ENCODE measurements around the gene MARCHF4. TPM values are rescaled to one million over a fixed set of nuclear protein-coding genes. Genes with fewer than 3 reads are reported as not detected.

MARCHF4 gene
- total RNA-seq, 4 donors from 2014 or later: not detected

DNA sequence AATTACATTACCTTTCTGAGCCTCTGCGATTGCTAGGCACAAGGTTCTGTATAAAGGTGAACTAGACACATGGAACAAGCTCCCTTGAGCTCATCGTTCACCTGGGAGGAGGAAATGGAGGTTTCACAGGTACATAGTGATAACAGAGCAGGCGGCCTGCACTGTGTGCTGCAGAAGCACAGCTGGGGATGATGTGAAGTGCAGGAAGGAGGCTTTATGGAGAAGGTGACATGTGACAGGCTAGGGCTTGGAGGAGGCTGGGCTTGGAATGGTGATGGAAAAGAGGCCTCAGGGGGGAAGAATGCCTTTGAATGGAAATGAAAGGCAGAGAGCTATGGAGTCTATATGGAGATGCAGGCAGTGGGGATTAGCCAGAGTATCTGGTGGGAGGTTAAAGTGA is 22.9 kb downstream of the MARCHF4 start:
- no peak for DNase-seq
- peaks cover 0 to 3% (median 0%) of the 10 kb centered on the region in 3 donors for H3K4me1 ChIP-seq
- WGBS, 2 donors: 64 to 70% methylated on average over 3 of the region's 3 CpGs
- no peaks in the 10 kb centered on the region for H3K9me3 ChIP-seq
- no peaks in the 10 kb centered on the region for H3K36me3 ChIP-seq
- H3K27ac ChIP-seq: no peak overlapping the region
- intact Hi-C loops (cut with DNase I): no loop called here
- H3K27me3 ChIP-seq: no peaks in the 10 kb centered on the region
- H3K4me3 ChIP-seq: no peak overlapping the region
- TF ChIP-seq POLR2A (IDR thresholded peaks at IDR 0.05) (no peak), CTCF (IDR thresholded peaks at IDR 0.05) (no peak)

- H3K4me3 ChIP-seq: no peak overlapping the region
- peaks cover 0 to 7% (median 0%) of the 10 kb centered on the region in 3 donors for H3K4me1 ChIP-seq
- no peaks in the 10 kb centered on the region for H3K36me3 ChIP-seq
- DNase-seq: no peak
- TF ChIP-seq POLR2A (IDR thresholded peaks at IDR 0.05) (no peak), CTCF (IDR thresholded peaks at IDR 0.05) (no peak)
- no peaks in the 10 kb centered on the region for H3K9me3 ChIP-seq
- intact Hi-C loops (cut with DNase I): no loop called here
- 12 to 22% methylated on average over 3 of the region's 3 CpGs for WGBS, 2 donors
- no peaks in the 10 kb centered on the region for H3K27me3 ChIP-seq
- no peak overlapping the region for H3K27ac ChIP-seq
Measured at GRCh38 chr2:216348756-216349308, 23.5 kb downstream of the MARCHF4 start.

DNA sequence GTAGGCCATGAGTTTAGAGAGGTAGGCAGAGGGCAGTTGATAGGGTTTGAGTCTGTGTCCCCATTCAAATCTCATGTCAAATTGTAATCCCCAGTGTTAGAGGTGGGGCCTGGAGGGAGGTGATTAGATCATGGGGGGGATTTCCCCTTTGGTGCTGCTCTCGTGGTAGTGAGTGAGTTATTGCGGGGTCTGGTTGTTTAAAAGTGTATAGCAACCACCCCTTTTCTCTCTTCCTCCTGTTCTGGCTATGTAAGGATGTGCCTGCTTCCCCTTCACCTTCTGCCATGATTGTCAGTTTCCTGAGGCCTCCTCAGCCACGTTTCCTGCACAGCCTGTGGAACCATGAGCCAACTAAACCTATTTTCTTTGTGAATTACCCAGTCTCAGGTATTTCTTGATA is 25.5 kb downstream of the MARCHF4 start:
- intact Hi-C loops (cut with DNase I): no loop called here
- TF ChIP-seq POLR2A (IDR thresholded peaks at IDR 0.05) (no peak), CTCF (IDR thresholded peaks at IDR 0.05) (no peak)
- WGBS, 2 donors: 41 to 50% methylated on average over 3 of the region's 3 CpGs
- Histone ChIP-seq H3K4me3 (no peak overlapping the region), H3K36me3 (no peaks in the 10 kb centered on the region), H3K27me3 (no peaks in the 10 kb centered on the region), H3K4me1 (peaks cover 0 to 21% (median 0%) of the 10 kb centered on the region in 3 donors), H3K27ac (no peak overlapping the region), H3K9me3 (no peaks in the 10 kb centered on the region)
- no peak for DNase-seq

- Histone ChIP-seq H3K27ac (no peak overlapping the region), H3K36me3 (no peaks in the 10 kb centered on the region), H3K4me1 (peaks cover 0 to 31% (median 3%) of the 10 kb centered on the region in 3 donors), H3K27me3 (no peaks in the 10 kb centered on the region), H3K9me3 (no peaks in the 10 kb centered on the region), H3K4me3 (no peak overlapping the region)
- TF ChIP-seq POLR2A (IDR thresholded peaks at IDR 0.05): no peak
- no peak for TF ChIP-seq CTCF (IDR thresholded peaks at IDR 0.05)
- 63 to 65% methylated on average over 3 of the region's 3 CpGs for WGBS, 2 donors
- DNase-seq: no peak
- intact Hi-C loops (cut with DNase I): no loop called here
Measured at GRCh38 chr2:216345846-216346245, 26.4 kb downstream of the MARCHF4 start.

DNA sequence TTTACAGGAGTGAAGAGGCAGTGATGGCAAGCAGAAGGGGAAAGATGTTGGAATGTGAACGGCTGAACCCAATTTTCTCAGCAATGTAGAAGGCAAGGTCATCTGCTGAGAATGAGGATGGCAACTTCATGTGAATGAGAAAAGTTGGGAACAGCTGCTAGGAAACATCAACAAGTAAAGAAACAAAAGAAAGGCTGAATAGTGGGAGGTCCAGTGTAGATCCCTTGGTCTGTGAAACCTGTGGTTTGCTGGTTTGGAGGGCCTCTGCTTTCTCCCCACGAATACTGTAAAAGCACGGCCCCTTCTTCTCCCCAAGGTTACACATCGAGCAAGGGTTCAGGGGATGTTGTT is 27.4 kb downstream of the MARCHF4 start:
- DNase-seq: no peak
- TF ChIP-seq CTCF (IDR thresholded peaks at IDR 0.05) (no peak), POLR2A (IDR thresholded peaks at IDR 0.05) (no peak)
- H3K36me3 ChIP-seq: no peaks in the 10 kb centered on the region
- no peak overlapping the region for H3K27ac ChIP-seq
- intact Hi-C loops (cut with DNase I): no loop called here
- H3K9me3 ChIP-seq: no peaks in the 10 kb centered on the region
- H3K4me3 ChIP-seq: no peak overlapping the region
- no peaks in the 10 kb centered on the region for H3K27me3 ChIP-seq
- 70 to 73% methylated on average over 4 of the region's 4 CpGs for WGBS, 2 donors
- peaks cover 0 to 40% (median 13%) of the 10 kb centered on the region in 3 donors for H3K4me1 ChIP-seq
